Measurements from ENCODE around the gene DLAT.
"Not testable (repeated sequence)": the region's sequence is repeated elsewhere in the genome, so short reads cannot be mapped to it uniquely, and the experiment has no call there.

The DLAT gene

DNA sequence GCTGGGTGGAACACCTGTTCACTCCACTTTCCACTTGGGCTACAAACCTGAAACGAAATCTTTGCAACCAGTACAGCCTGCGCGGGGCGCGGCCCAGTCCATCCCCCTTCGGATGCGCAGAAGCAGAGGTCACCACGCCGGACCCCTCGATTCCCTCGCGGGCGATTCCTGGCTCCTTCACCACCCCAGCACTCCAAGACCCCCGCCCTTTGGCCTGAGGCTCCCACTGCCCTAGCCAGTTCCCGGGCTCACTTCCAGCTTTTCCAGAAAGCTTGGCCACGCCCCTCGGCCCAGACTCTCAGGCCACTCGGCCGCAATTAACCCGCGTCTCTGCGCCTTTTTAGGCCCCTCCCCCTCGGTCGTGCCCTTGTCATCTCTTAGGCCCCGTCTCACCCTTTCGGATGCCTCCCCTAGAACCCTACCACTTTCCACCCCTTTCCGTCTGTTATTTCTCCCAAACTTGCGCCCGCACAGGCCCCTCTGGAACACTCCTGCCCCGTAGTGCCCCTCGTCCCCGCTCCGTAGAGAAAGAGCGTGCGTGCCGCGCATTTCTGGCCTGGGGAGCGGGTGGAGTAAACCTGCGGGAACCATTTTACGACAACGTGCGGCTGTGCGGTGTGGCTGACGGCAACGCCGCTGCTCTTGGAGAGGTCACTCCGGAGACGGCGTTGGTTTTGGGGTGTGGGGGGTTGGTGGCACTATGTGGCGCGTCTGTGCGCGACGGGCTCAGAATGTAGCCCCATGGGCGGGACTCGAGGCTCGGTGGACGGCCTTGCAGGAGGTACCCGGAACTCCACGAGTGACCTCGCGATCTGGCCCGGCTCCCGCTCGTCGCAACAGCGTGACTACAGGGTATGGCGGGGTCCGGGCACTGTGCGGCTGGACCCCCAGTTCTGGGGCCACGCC, at the start of gene DLAT:
DLAT (plus strand) TSS at position 636 of the 906 bp plus-strand sequence; CDS start at position 701, 65 bp downstream.
- peak; percentile 40 to 90 (median 80) for DNase-seq

DNA sequence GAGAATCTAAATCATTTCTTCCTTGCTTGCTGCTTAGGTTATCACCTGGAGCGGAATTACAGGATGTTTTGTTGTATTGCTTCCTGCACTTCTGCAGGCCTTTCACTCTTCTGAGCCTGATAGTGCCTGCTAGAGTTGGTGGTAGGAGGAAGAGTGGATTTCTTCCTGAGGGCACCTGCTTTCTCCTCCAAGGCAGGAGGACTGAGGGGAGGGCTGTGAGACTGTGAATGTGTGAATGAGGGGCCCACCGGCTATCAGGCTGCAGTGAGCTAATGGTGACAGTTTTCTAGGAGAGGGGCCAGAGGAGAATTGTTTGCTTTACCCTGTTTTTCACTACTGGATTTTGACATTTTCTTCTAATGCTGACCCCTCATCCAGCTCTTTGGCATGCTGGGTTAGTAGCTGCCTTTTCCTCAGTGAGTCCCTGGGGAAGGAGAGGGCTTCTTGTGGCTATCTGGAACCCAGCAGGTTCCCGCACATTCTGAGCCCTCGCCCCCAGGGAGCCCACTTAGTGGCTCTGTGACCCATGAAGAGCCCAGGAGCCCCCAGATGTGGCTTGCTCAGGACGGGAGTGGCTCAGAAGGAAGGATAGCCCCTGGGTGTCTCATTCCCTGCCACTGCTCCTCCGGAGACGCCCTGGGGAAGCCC, 49.0 kb upstream of the DLAT start:
- DNase-seq = peak in 3 of 58 donors; percentile 22 to 44 (median 22)

DNA sequence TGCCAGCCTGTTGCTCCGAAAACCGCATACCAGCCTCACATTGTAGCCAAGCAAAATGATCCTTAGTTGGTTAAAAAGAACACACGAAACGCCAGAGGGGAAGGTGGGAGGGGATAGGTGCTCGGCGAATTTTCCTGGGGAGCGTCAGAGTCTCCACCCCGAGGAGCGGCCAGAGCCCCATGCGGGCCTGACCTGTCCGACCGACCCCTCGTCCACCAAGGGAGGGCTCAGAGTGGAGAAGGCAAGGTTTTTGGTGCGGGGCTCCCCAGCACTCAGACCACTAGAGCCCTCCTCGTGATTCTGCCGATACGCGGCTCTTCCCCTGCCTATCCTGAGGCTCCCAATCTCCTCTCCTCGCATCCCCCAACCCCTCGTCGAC, 48.5 kb upstream of the DLAT start:
- peak in 14 of 58 donors; percentile 30 to 72 (median 49) for DNase-seq

DNA sequence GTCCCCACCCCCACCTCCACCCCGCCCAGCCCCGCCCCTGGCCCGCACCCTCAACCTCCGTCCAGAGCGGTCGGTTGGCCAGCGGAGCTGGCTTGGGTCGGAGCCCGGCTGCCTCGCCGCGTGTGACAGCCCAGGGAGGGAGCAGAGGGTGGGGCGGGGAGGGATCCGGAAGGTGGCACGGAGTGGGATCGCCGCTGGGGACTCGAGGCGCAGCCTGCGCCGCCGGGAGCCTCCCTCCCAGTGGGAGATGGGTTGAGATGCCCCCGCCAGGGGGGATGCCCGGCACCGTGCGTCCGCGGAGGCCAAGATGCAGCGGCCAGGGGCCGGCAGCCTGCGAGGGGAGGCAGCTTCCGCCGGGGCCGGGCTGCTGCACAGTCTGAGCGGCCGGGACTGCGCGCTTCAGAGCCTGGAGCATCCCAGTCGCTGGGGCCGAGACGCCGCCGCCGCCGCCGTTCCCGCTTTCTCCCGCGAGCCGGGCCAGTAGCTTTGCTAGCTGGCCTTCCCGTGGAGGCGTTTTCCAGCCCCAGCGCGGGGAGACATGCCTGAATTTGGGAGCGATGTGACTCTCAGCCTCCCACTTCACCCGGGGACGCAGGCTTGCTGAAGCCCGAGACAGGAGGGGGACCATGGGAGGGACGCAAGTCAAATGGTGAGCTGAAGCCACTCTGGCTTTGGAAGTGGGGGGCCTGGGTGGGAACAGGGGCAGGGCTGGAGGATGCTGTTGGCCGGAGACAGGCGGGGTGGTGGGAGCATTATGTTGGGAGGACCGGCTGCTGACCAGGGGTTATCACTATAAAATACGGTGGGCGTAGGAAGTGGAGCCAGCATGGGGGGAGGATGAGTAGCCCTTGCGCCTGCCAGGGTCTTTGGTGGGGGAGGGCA, 47.8 kb upstream of the DLAT start:
- DNase-seq = peak in 54 of 58 donors; percentile 30 to 82 (median 69)

DNA sequence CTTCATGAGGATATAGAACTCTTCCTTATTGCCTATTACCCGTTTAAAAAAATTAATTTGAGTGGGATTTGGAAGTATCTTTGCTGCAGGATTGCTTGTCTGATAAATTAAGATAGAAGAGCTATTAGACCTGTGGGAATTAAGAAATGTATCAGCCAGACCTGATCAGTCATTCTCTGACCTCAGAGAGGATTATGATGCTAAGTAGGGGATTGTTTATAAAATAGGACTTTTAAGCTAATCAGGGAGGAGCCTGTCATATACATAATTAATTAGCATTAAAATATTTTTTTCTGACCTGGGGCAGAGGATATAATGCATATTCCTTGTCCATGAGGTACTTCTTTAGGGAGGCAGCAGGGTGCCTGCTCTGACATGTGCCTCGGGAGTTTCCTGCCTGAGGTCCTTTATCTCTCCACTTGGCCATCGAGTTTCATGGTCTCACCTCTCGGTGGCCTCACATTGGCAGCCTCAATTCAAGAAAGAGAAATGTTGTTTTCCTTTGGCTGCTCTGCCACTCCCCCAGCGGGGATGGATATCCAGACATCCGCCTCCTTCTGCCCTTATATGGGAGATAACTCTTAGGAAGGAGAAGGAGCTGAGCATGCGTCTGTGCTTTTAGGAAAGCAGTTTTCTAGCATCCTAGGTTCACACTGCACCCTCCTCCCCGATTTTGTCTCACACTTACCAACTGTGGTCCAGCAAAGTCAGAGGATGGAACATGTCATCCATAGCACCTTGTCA, 47.0 kb upstream of the DLAT start:
- DNase-seq = peak in 56 of 58 donors; percentile 2 to 92 (median 73)

DNA sequence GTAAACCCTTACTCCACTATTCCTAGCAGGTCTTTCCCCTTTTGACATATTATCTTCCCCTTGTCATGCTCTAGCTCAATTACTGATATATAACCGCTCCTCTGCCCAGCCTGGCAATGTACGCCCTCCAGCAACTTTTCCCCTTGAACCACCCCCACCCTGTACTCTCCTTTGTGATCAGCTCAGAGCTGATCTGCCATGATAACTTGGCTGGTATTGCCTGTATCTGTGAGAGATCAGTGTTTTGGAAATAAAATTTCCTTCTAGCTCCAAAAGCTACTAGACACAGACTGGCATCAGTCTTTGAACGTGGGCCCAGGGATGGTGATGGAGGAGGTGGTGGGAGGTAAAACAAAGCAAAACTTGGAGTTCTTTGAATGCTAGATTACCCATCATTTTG, 45.1 kb upstream of the DLAT start:
- DNase-seq = no peak

DNA sequence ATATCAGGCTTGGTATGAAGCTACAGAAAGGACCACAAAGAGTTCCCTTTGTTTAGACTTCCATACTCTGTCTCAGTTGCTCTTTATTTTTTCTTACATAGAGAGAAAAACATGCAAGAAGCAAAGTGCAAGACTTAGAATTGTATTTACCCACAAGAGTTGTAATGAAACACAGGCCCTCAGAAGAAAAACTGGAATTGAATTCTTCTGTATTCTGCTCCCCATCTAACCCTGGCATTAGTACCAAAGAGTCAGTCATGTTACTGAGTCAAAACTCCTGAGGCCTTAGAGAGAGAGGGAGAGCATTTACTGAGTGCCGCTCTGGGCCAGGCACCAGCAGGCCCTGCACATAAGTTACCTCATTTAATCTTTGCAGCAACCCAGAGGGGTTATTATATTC, 43.9 kb upstream of the DLAT start:
- peak in 1 of 58 donors; percentile 44 for DNase-seq

DNA sequence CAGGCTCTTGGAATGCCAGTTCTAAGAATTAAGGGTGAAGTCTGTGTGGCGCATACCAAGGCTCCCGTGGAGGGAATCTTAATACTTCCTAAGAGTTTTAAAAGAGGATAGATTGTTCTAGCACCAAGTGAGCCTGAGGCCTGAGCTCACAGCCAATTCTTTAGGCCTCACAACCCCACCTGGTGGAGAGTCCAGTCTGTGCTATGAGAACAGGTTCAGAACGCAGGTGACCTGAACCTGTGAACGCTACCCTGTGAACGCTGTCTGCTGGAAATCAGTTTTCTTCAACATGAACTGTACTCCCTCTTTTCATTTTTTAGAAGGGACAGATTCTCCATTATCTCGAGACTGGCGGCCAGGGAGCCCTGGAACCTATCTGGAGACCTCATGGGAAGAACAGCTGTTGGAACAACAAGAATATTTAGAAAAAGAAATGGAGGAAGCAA, 43.2 kb upstream of the DLAT start:
- DNase-seq = peak in 32 of 58 donors; percentile 4 to 56 (median 29)

DNA sequence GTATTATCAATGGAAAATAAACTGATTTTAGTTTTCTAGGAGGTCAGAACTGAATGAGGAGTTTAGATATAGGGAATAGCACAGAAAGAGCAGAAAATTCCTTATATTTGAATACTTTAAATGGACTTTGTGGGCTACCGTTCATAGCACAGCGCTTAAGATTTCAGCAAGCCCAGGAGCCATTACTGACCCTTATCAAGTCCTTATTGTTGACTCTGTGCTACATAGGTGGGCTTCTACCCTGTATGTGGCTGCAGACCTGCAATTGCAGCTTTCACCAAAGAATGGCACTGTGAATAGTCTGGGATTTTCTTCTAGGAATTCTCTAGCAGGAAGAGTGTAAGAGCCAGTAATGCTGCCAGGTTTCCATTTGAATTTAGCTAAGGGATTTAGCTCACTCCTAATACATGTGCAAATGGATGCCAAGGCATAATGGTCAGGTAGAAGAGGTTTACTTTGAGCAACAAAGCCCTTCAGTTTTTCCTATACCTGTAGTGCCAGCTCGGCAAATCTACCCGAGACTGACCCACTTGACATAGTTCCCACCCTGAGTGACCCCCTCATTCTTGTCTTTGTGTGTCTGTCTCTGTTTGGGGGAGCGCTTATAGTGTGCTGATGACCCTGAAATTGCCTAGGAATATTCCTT, 42.5 kb upstream of the DLAT start:
- no peak for DNase-seq

DNA sequence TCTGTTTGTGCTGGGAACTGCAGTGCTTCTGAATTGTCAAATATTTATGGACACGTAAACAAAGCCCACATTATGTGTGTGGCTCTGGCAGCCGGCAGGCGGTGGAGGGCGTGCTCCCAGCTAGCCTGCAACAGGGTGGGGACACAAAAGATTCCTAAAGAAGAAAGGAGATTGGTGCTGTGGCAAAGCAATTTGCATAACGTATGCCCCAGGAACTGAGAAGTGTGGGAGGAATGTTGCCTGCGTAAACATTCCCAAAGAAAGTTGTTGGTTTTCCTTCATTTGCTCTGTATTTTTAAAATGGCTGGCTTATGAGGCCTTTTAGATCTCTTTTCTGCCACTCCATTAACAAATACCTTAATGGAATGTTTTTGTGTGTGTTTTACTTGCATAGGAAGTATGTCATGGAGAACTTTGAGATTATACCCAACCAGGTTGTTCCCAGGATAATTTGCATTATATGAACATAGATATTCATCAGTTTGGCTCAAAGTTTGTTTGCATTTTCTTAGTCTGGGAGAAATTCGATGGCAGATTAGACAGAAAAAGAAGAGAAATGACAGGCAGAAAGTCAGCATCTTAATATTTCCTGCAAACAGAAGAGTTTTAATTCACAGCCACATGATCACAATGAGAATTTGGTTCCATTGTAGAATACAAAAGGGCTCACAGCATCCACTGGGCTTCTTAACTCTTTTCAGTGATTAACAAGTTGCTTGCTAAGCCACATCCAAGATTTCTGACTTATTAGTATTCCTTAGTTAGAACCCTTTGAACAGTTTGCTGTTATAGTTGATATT, 41.8 kb upstream of the DLAT start:
- DNase-seq = peak in 41 of 58 donors; percentile 6 to 77 (median 41)

DNA sequence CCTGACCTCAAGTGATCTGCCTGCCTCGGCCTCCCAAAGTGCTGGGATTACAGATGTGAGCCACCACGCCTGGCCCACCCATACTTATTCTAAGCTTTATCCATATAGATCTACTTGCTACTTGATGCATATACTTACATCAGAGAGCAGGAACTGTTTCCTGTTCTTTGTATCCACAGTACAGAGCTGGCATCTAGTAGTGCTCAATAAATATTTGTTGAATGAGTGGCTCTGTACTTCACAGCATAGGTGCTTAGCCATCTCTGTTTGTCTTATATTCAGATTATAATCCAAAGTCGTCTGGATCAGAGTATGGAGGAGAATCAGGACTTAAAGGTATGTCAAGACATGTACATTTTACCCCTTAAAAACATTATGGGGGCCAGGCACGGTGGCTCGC, 38.6 kb upstream of the DLAT start:
- no peak for DNase-seq

DNA sequence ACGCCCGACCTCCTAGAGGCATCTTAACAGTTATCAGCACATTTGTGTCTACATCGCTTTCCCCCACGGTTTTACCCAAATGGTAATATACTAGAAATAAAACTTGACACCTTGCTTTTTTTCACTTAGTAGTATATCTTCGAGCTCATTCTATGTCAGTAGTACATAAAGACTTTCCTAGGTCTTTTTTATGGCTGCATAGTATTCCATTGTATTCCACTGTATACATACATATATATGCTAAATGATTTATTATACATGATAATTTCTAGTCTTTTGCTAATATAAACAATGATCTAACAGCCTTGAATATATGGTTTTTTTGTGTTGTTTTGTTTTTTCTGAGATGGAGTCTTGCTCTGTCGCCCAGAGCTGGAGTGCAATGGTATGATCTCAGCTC, 34.8 kb upstream of the DLAT start:
- no peak for DNase-seq

DNA sequence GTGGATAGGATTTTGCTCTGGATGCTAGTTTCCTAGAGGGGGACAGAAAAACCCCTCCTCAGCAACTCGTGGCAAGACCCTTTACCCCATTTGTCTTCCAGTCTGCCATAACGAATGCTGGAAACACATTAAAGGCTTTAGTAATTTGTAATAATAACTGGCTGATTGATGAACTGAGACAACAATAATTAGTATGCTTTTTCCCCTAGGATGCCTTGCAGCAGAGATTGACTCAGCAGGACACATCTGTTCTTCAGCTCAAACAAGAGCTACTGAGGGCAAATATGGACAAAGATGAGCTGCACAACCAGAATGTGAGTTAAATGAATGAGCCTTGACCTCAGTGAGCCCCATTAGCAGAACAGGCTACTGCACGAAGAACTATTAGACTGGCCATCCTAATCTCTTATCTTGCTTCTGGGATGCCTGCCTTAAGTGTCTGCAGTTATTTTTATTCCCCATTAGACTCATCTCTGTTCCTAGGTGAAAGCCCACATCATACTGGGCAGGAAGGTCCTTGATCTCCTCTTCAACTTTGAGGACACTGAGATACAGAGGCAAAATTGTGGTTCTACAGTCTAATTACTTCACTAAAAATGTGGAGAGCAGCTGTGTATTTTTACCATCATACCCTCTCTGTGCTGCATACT, 32.9 kb upstream of the DLAT start:
- DNase-seq = no peak

DNA sequence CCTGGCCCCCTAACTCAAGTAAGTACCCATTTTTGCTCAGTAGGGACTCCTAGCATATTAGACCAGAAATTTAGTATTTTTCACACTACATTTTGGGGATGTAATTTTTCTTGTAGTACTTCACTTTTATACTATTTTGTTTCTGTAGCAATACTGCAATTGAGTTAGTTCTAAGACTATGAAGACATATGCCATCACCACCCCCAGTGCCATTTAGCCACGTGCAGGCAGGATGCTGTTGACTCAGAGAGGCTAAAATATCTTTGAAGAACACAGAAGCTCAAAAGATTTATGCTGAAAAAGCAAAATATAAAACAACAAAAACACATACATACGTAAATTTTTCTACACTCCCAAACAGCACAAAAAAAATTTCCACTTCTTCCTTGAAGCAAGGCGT, 29.1 kb upstream of the DLAT start:
- DNase-seq = no peak

DNA sequence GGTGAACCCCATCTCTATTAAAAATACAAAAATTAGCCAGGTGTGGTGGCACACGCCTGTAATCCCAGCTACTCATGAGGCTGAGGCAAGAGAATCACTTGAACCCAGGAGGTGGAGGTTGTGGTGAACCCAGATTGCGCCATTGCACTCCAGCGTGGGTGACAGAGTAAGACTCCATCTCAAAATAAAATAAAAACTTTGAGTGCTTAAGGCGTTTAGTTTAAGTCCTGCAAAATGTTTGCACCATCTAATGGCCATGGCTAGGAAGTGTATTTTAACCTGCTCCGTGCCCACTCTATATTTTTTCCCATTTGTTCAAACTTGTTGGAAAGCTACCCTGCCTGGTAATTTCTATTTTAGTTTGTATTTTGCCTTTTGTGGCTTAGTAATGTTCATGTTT, 28.5 kb upstream of the DLAT start:
- DNase-seq = not testable (repeated sequence)

DNA sequence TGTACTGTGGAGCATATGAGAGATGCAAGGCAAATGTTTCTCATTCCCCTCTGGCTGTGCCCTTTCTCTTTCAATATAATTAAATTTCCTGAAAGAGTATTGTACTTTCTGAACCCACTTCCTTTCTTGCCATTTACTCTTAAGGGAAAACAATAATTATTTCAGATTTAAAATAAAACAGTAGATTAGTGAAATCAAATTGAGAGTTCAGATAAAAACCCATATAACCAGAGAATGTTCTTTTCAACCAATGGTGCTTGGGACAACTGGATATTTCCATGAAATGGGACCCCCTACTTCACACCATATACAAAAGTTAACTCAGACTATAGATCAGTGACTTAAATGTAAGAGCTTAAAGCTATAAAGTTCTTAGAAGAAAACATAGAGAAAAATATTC, 26.1 kb upstream of the DLAT start:
- DNase-seq = no peak

DNA sequence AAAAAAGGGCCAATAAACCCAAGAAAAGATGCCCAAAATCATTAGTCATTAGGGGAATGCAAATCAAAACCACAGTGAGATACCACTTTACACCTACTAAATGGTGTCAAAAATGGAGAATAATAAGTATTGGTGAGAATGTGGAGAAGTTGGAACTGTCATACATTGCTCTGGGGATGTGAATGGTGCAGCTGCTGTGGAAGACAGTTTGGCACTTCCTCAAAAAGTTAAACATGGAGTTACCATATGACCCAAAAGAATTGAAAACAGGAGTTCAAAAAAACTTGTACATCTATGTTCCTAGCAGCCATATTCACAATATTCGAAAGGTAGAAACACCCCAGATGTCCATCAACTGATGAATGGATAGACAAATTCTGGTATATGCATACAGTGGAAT, 24.5 kb upstream of the DLAT start:
- DNase-seq = no peak

DNA sequence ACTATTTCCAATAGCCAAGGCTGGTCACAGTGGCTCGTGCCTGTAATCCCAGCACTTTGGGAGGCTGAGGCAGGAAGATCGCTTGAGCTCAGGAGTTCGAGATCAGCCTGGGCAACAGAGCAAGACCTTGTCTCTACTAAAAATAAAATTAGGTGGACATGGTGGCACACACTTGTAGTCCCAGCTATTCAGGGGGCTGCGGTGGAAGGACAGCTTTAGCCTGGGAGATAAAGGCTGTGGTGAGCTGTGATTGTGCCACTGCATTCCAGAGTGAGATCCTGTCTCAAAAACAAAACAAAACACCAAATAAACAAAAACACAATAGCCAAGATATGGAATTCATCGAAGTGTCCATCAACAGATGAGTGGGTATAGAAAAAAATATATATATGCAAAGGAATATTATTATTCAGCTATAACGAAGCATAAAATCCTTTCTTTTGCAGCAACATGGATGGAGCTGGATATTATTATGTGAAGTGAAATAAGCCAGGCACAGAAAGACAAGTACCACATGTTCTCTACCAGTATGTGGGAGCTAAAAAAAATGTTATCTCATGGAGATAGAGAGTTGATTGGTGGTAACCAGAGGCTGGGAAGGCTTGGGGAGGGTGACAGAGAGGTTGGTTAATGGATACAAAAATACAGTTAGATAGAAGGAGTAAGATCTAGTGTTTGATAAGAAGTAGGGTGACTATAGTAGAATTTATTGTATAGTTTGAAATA, 22.6 kb upstream of the DLAT start:
- no peak for DNase-seq
